Uterus (tissue), 2 donors: ENCODE results near the gene NUDT2.

Experiments used
- POLR2A ChIP-seq, 2 donors: fragments of 450-650 bp; IDR thresholded peaks; one replicate each; pipeline ENCODE4 v1.6.1; 2016; ENCODE audit warnings: antibody characterized with exemption in 2 of 2, mild to moderate bottlenecking in 1 of 2, moderate library complexity in 1 of 2
- TF ChIP-seq, protein P1 (sequence below), 4 experiments: fragments of 200-600 bp in 2 of 4; fragments of 450-650 bp in 2 of 4; sonication (generic) in 2 of 4; IDR thresholded peaks; one replicate each; pipeline ENCODE4 v1.5.1; 2016 to 2019; ENCODE audit warnings: antibody characterized with exemption in 4 of 4, mild to moderate bottlenecking in 2 of 4, moderate library complexity in 1 of 4

DNA sequence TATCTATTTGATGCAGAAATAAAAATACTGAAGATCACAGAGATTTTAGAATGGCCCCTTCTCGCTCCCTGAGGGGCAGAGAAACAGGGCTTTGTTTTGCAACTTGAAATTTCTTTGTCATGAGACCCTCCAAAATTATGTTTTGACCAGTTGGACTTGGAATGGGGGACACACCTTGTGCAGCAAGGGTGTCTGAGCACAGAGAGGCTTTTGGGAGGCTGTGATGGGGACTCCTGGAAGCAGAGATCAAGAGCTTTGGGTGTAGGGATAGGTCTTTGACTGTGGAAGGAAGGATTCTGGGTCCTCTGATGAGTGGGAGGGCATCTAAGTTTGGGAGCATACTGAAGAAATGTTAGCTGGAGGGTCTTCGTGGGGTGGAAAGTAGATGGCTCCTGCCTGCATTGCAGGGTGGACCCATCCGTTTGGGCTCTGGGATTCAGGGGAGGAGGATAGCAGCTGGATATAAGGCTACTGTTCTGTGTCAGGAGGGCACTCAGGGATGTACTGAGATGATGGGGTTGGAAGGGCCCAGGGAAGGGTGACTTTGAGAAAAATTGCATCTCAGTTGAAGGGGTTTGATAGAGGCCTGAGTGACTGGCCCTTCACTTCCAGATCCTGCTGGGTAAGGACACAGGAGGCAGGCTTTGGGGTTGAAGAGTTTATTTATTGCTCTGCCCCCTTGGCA, 49.1 kb downstream of the NUDT2 start:
- TF ChIP-seq POLR2A (IDR thresholded peaks at IDR 0.05), result no peak
- TF ChIP-seq, protein P1, sequence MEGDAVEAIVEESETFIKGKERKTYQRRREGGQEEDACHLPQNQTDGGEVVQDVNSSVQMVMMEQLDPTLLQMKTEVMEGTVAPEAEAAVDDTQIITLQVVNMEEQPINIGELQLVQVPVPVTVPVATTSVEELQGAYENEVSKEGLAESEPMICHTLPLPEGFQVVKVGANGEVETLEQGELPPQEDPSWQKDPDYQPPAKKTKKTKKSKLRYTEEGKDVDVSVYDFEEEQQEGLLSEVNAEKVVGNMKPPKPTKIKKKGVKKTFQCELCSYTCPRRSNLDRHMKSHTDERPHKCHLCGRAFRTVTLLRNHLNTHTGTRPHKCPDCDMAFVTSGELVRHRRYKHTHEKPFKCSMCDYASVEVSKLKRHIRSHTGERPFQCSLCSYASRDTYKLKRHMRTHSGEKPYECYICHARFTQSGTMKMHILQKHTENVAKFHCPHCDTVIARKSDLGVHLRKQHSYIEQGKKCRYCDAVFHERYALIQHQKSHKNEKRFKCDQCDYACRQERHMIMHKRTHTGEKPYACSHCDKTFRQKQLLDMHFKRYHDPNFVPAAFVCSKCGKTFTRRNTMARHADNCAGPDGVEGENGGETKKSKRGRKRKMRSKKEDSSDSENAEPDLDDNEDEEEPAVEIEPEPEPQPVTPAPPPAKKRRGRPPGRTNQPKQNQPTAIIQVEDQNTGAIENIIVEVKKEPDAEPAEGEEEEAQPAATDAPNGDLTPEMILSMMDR (IDR thresholded peaks at IDR 0.05), result no peak
